TTC549 (cell line): ENCODE data around the gene POR.

Experiments
- FAIRE-seq: peaks from 2 replicates; lab custom pipeline; 2012; peaks lifted over from hg19 to GRCh38; lab: Jason Lieb, UNC

The POR gene

DNA sequence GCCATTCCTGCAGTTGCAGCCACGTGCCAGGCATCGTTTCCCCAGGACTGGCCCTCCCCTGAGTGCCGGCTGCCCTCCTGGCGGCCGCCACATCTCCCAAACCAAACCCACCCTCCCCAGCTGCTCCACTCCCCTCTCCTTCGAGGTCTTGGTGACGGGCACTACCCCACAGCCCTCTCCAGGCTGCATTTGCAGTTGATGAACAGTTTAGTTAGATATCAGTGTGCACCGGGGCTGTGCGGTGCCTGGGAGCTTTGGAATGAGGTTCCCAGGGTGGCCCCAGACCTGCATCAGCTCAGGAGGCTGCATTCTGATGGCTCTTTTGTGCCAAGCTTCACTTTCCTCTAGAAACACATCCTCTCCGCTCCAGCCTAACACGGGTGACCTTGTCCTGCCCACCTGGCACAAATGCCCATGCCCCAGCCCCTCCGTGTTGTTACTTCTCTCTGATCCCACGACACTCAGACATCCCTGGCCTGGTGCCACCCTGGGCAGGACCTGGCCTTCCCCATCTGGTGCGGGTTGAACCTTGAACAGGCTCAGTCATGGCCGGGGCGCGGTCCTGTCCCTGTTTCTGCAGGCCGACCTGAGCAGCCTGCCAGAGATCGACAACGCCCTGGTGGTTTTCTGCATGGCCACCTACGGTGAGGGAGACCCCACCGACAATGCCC lies 64.9 kb downstream of the POR start:
- FAIRE-seq: no peak

DNA sequence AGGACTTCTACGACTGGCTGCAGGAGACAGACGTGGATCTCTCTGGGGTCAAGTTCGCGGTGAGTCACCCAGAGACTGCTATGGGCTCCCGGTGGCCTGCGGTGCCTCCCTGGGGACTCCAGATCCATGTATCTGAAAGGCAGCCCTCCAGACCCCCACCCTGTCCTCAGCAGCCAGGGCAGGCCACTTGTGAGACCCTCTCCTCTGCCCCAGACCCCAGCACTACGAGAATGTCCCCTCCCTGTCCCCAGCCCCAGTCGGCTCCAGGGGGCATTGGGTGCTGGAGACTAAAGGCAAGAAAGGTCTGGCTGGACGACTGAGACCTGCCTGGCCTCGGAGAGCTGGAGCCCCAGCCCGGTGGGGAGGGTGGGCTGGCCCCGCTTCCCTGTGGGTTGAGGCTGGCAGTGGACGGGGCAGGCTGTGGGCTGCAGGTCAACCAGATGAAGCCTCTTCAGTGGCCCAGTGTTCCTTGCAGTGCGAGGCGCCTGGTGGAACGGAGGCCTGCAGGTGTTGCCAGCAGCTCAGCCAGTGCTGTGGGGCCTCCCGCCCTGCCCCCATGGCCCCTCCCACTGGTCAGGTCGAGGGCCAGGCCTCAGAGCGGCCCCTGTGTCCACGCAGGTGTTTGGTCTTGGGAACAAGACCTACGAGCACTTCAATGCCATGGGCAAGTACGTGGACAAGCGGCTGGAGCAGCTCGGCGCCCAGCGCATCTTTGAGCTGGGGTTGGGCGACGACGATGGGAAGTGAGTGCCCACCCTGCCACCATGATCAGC lies 65.7 kb downstream of the POR start:
- FAIRE-seq: no peak

- FAIRE-seq: no peak
Observed at GRCh38 chr7:75981203-75981452, 66.2 kb downstream of the POR start.

DNA sequence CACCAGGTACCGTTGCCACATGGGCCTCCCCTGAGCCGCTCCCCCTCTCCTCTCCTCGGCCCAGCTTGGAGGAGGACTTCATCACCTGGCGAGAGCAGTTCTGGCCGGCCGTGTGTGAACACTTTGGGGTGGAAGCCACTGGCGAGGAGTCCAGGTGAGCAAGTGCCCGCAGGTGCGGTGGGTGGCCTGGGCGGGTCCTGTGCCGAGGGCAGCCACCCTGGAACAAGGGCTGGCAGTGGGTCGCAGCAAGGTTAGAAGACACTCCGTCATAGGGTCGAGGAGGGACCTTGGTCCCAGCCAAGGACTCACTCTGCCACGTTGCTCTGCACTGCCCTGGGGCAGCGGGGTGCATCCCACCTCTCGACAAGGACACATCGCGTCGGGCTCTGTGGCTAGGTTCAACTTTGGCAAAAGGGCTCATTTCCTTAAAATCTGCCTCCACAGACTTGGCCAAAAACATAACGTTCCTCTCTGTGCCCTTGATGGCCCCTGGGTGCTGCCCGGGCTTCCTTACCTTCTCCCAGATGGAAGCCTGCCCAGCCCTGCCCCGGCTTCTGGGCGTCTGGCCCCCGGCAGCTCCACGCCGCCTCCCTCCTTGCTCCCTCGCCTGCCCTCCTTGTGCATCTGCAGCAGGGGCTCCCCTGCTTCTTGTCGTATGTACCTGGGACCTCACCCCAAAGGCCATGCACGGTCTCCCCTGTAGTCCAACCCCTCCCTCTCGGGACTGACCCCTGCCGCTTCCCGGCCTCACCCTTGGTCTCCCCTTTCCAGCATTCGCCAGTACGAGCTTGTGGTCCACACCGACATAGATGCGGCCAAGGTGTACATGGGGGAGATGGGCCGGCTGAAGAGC lies 66.7 kb downstream of the POR start:
- no peak for FAIRE-seq

DNA sequence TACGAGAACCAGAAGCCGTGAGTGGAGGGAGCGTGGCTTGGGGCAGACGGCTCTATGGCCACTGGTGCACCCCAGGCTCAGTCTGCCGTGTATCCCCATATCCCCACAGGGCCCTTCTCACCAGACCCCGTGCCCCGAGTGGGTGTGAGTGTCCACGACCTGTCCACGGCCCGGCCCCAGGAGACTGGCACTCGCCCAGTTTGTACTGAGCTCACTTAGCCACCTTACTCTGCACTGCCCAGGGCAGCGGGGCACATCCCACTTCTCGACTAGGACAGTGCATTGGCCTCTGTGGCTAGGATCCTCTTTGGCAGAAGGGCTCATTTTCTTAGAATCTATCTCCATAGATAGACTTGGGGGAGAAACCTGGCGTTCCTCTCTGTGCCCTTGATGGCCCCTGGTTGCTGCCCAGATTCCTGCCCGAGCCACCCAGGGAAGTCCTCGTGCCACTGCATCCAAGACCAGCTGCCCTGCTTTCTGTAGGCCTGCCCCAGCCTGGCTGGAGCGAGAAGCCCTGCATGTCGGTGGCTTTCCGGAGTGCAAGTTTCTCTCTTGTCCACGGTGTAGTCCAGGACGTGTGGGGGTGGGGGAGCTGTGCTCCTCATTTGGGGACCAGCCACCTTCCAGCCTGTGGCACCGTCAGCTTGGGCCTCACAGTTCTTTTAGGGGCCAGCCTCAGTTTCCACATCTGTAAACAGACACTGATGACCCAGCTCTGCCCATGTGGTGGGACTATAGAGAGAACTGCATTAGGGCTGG lies 67.5 kb downstream of the POR start:
- no peak for FAIRE-seq

GRCh38 chr7:75983471-75984129 lies 68.6 kb downstream of the POR start:
- FAIRE-seq: no peak

GRCh38 chr7:75984130-75985008 lies 69.4 kb downstream of the POR start:
- FAIRE-seq: no peak

DNA sequence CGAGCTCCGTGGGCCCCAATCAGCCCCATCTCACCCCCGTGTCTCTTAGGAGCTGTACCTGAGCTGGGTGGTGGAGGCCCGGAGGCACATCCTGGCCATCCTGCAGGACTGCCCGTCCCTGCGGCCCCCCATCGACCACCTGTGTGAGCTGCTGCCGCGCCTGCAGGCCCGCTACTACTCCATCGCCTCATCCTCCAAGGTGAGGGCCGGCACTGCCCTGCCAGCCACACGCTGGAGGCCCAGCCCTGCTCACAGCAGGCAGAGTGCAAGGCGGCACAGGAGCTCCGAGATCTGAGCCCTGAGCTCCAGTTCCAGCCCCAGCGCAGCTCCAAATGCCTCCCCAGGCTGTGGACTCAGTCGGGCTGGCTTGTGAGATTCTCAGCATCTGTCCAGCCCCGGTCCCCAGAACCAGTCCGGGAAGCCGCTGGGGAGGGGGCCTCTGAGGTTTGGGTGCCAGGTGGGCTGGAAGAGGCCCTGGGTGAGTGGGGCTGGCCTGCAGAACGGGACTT lies 70.1 kb downstream of the POR start:
- no peak for FAIRE-seq

DNA sequence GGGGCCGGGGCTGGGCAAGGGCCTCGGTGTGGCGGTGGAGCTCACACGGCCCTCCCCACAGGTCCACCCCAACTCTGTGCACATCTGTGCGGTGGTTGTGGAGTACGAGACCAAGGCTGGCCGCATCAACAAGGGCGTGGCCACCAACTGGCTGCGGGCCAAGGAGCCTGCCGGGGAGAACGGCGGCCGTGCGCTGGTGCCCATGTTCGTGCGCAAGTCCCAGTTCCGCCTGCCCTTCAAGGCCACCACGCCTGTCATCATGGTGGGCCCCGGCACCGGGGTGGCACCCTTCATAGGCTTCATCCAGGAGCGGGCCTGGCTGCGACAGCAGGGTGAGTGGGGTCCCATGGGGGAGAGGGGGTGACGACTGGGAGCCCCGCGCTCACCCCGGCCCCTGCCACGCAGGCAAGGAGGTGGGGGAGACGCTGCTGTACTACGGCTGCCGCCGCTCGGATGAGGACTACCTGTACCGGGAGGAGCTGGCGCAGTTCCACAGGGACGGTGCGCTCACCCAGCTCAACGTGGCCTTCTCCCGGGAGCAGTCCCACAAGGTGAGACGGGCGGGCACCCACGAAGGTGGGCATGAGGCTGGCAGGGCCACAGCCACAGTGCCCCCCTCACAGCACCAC lies 70.7 kb downstream of the POR start:
- no peak for FAIRE-seq

- FAIRE-seq: no peak
Observed at GRCh38 chr7:75986147-75986781, 71.3 kb downstream of the POR start.

GRCh38 chr7:75987026-75987804 lies 72.3 kb downstream of the POR start:
- no peak for FAIRE-seq

GRCh38 chr7:75987805-75988567 lies 73.0 kb downstream of the POR start:
- no peak for FAIRE-seq

DNA sequence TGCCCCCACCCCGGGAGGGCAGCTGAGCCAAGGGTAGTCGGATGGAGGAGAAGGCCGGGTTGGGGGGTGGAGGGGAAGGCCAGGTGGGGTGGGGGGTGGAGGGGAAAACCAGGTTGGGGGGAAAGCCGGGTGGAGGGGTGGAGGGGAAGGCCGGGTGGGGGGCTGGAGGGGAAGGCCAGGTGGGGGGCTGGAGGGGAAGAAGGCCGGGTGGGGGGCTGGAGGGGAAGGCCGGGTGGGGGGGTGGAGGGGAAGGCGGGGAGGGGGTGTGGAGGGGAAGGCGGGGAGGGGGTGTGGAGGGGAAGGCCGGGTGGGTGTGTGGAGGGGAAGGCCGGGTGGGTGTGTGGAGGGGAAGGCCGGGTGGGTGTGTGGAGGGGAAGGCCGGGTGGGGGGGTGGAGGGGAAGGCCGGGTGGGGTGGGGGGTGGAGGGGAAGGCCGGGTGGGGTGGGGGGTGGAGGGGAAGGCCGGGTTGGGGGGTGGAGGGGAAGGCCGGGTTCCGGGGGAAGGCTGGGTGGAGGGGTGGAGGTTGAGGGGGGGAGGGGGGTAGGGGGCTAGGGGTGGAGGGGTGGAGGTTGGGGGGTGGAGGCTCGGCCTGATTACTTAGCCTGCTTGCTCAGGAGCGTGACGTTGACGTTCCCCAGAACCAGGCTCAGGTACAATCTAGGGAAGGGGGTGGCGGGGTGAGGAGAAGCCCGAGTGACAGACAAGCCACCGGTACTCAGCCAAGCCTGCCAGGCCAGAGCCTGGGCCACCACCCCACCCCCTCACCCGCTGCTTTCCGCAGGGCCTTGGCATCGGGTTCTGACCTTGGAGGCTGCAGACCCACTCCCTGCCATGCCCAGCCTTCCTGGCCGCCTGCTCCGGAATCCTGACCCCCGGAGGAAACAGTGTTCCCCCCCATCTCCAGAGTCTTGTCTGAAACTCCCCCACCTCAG lies 73.9 kb downstream of the POR start:
- no peak for FAIRE-seq

- FAIRE-seq: no peak
Observed at GRCh38 chr7:75989500-75990388, 74.8 kb downstream of the POR start.

DNA sequence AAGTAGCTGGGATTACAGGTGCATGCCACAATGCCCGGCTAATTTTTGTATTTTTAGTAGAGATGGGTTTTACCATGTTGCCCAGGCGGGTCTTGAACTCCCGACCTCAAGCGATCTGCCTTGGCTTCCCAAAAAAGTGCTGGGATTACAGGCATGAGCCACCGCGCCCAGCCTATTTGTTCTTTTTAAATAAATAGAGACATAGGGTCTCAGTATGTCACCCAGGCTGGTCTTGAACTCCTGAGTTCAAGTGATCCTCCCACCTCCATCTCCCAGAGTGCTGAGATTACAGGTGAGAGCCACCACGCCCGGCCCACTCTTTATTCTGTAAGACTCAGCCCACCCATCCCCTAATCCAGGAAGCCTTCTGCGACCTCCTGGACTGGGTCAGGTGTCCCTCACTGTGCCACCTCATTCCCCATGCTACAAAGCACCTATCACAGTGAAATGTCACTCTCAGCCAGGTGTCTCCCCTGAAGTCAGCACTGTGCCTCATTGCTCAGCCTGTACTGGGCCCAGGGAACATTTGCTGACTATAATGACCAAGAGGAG lies 76.7 kb downstream of the POR start:
- no peak for FAIRE-seq
